EH (cell line): Measurements from ENCODE around the gene TNNI2.
A peak's percentile ranks its signal among the peaks of the same experiment; 100 is the strongest.
"Not testable (repeated sequence)": the region's sequence is repeated elsewhere in the genome, so short reads cannot be mapped to it uniquely, and the experiment has no call there.

Experiments
- DNase-seq: peaks from one replicate; pipeline ENCODE4 v3.0.0-alpha.2; 2015; ENCODE audit warnings: low read depth

Gene TNNI2

GRCh38 chr11:1875093-1875850, 36.5 kb downstream of the TNNI2 start:
- DNase-seq = no peak

GRCh38 chr11:1875851-1876301, 37.1 kb downstream of the TNNI2 start:
- not testable (repeated sequence) for DNase-seq

GRCh38 chr11:1876361-1877063, 37.7 kb downstream of the TNNI2 start:
- peak; percentile 36 for DNase-seq

GRCh38 chr11:1877211-1878136, 38.7 kb downstream of the TNNI2 start:
- peak; percentile 16 for DNase-seq

GRCh38 chr11:1878137-1879031, 39.6 kb downstream of the TNNI2 start:
- DNase-seq = no peak

- no peak for DNase-seq
These were observed 40.7 kb downstream of the TNNI2 start for GRCh38 chr11:1879342-1879940.

DNA sequence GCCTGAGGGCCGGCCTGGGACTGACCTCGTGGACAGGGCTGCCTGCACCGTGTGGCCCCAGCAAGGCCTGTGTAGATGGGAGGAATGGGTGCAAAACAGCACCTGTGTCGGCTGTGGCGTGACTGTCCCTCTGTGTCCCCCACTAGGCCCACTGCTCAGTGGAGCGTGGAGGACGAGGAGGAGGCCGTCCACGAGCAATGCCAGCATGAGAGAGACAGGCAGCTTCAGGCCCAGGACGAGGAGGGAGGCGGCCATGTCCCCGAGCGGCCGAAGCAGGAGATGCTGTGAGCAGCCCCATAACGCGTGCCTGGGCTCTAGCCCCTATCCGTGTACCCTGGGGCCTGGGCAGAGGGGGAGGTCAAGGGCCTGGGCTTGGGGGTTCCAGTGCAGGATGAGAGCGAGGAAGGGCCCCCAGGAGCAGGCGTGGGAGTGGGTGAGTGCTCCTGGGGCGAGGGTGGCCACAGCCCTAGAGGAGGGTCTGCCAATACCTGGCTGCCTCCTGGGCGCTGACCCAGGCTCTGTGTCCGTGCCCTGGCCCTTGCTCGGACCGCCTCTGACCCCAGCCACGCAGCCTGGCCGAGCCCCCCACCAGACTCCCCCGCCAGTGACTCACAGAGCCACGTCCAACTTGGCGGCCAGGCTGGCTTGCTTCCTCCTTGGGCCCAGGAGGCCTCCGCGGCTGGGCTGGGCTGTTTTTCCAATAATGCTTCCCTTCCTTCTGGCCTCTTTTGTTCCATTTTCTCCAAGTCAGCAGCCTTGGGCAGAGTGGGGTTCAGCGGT, 41.4 kb downstream of the TNNI2 start:
- peak; percentile 8 for DNase-seq

GRCh38 chr11:1880746-1881441, 42.1 kb downstream of the TNNI2 start:
- DNase-seq = no peak

GRCh38 chr11:1881442-1882264, 42.9 kb downstream of the TNNI2 start:
- DNase-seq = no peak

GRCh38 chr11:1882265-1883238, 43.8 kb downstream of the TNNI2 start:
- DNase-seq = peak; percentile 61

- no peak for DNase-seq
These were observed 44.8 kb downstream of the TNNI2 start for GRCh38 chr11:1883346-1884302.

GRCh38 chr11:1884303-1884700, 45.5 kb downstream of the TNNI2 start:
- DNase-seq = no peak

DNA sequence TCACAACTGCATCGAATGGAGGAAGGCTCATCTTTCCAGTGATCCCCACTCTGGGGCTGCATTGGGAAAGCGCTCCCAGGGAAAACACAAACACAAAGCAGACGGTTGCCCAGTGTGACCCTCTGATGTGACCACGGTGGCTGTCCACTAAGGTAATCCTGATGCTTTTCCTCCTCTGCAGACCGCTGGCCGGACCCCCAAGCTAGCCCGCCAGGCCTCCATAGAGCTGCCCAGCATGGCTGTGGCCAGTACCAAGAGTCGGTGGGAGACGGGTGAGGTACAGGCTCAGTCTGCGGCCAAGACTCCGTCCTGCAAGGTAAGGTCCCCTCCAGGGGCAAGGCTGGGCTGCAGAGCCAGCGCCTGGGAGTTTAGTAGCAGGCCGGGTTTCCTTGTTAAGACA, 47.8 kb downstream of the TNNI2 start:
- not testable (repeated sequence) for DNase-seq

- DNase-seq = no peak
These were observed 48.9 kb downstream of the TNNI2 start for GRCh38 chr11:1887451-1888346.

DNA sequence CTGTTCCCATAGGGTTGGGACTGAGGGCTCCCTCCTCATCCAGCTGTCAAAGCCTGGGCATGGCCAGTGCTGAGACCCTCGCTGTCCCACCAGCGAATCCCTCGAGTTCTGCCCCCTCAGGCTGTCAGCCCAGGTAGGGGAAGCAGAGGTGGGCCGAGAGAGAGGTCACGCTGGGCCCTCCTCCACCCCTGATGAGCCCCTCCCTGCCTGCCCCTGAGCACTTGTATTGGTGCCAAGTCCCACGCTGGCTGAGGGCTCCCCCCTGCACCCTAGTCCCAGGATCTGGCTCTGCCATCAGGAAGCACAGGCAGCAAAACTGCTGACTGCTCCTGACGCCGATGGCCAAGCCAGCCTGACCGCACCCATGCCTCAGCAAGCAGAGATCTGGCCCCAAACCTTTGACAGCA, 49.6 kb downstream of the TNNI2 start:
- DNase-seq = no peak
